GM19193 (cell line): ENCODE results near the gene PLCB3.
A peak's percentile ranks its signal among the peaks of the same experiment; 100 is the strongest.

Experiments
- POLR2A ChIP-seq: IDR thresholded peaks from 4 replicates; pipeline ENCODE4 v1.6.1; 2011; ENCODE audit not compliant: insufficient read depth, insufficient read length; ENCODE audit errors: extremely low read depth

The PLCB3 gene

GRCh38 chr11:64261556-64262080 is 10.3 kb downstream of the PLCB3 start:
- TF ChIP-seq POLR2A: no peak

- no peak for TF ChIP-seq POLR2A
Observed at GRCh38 chr11:64262271-64263002, 11.1 kb downstream of the PLCB3 start.

GRCh38 chr11:64263021-64263946 is 12.0 kb downstream of the PLCB3 start:
- no peak for TF ChIP-seq POLR2A

GRCh38 chr11:64263947-64264317 is 12.6 kb downstream of the PLCB3 start:
- TF ChIP-seq POLR2A: no peak

GRCh38 chr11:64264371-64264852 is 13.1 kb downstream of the PLCB3 start:
- TF ChIP-seq POLR2A: no peak

GRCh38 chr11:64265176-64266160 is 14.1 kb downstream of the PLCB3 start:
- no peak for TF ChIP-seq POLR2A

GRCh38 chr11:64266339-64266738 is 15.0 kb downstream of the PLCB3 start:
- no peak for TF ChIP-seq POLR2A

GRCh38 chr11:64267207-64267945 is 16.0 kb downstream of the PLCB3 start:
- TF ChIP-seq POLR2A: no peak

- no peak for TF ChIP-seq POLR2A
Observed at GRCh38 chr11:64268025-64268892, 16.9 kb downstream of the PLCB3 start.

GRCh38 chr11:64268893-64269539 is 17.7 kb downstream of the PLCB3 start:
- no peak for TF ChIP-seq POLR2A

- peak; percentile 63 for TF ChIP-seq POLR2A
Observed at GRCh38 chr11:64269540-64270220, 18.4 kb downstream of the PLCB3 start.

GRCh38 chr11:64275031-64275800 is 23.9 kb downstream of the PLCB3 start:
- TF ChIP-seq POLR2A: no peak
